Chondrocyte (in vitro differentiated cells): ENCODE results near the gene PARPBP. TPM values are rescaled to one million over a fixed set of nuclear protein-coding genes. Genes with fewer than 3 reads are reported as not detected.
A peak's percentile ranks its signal among the peaks of the same experiment; 100 is the strongest.

Source experiments
- DNase-seq: peaks from one replicate; pipeline ENCODE4 v3.0.0; 2021; ENCODE audit warnings: mixed read lengths, low spot score
- H3K27ac Mint-ChIP-seq: one replicate; pipeline ENCODE4 v1.8.0; 2021; ENCODE audit warnings: mild to moderate bottlenecking, moderate library complexity, mixed read lengths; ENCODE audit not compliant: unreplicated experiment
- H3K27me3 Mint-ChIP-seq: 2 replicates; pipeline ENCODE4 v1.8.0; 2021; ENCODE audit warnings: low read depth, mixed read lengths
- H3K36me3 Mint-ChIP-seq: 2 replicates; pipeline ENCODE4 v1.8.0; 2021; ENCODE audit warnings: low read depth, mixed read lengths
- H3K4me1 Mint-ChIP-seq: 2 replicates; pipeline ENCODE4 v1.8.0; 2021; ENCODE audit warnings: low read depth, mild to moderate bottlenecking, mixed read lengths
- H3K4me3 Mint-ChIP-seq: one replicate; pipeline ENCODE4 v1.8.0; 2021; ENCODE audit warnings: mild to moderate bottlenecking, moderate library complexity, mixed read lengths; ENCODE audit not compliant: unreplicated experiment
- H3K9me3 Mint-ChIP-seq: 2 replicates; pipeline ENCODE4 v1.8.0; 2021; ENCODE audit warnings: low read depth, mixed read lengths
- CTCF ChIP-seq: fragments of 200-600 bp; sonication (generic); IDR thresholded peaks from 2 replicates; pipeline ENCODE4 v1.5.0; 2021; ENCODE audit warnings: antibody characterized with exemption, mild to moderate bottlenecking, moderate library complexity
- total RNA-seq: library from RNA; stranded (reverse); gene quantifications from 3 replicates; pipeline ENCODE4 v1.2.1, GENCODE V29; 2021

Gene PARPBP
- total RNA-seq, 1 donor from 2014 or later = 3.8 TPM

GRCh38 chr12:102095677-102096263 lies 24.2 kb upstream of the PARPBP start:
- TF ChIP-seq CTCF = peak; percentile 85
- no peak overlapping the region for H3K4me3 Mint-ChIP-seq
- H3K4me1 Mint-ChIP-seq = peaks cover 25% of the 10 kb centered on the region
- peaks cover 10% of the 10 kb centered on the region for H3K36me3 Mint-ChIP-seq
- no peak overlapping the region for H3K27ac Mint-ChIP-seq
- DNase-seq = no peak
- H3K27me3 Mint-ChIP-seq = no peaks in the 10 kb centered on the region
- no peaks in the 10 kb centered on the region for H3K9me3 Mint-ChIP-seq

GRCh38 chr12:102096855-102097254 lies 23.1 kb upstream of the PARPBP start:
- no peak for DNase-seq
- Mint-ChIP-seq H3K4me1 (peaks cover 25% of the 10 kb centered on the region), H3K27ac (no peak overlapping the region), H3K27me3 (no peaks in the 10 kb centered on the region), H3K4me3 (no peak overlapping the region), H3K9me3 (no peaks in the 10 kb centered on the region), H3K36me3 (peaks cover 10% of the 10 kb centered on the region)
- no peak for TF ChIP-seq CTCF

DNA sequence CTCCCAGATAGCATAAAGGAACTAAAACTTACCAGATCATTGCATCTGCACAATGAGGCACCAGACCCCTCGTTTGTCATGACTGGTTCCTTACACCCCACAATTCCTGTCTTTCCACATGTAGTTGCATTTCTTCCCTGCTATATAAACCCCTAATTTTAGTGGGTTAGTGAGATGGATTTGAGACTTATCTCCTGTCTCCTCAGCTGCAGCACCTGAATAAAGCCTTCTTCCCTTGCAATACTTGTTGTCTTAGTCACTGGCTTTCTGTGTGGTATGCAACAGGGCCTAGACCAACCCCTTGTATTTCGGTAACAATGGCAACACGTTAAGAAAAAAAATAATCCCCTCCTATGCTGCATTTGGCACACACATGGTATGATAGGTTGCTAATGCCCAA lies 13.1 kb upstream of the PARPBP start:
- Mint-ChIP-seq H3K27me3 (no peaks in the 10 kb centered on the region), H3K4me1 (peaks cover 6% of the 10 kb centered on the region), H3K36me3 (peaks cover 42% of the 10 kb centered on the region), H3K27ac (no peak overlapping the region), H3K9me3 (peaks cover 12% of the 10 kb centered on the region), H3K4me3 (no peak overlapping the region)
- no peak for TF ChIP-seq CTCF
- no peak for DNase-seq

GRCh38 chr12:102107970-102108369 lies 12.0 kb upstream of the PARPBP start:
- Mint-ChIP-seq H3K4me3 (no peak overlapping the region), H3K9me3 (peaks cover 12% of the 10 kb centered on the region), H3K4me1 (peaks cover 6% of the 10 kb centered on the region), H3K27ac (no peak overlapping the region), H3K27me3 (no peaks in the 10 kb centered on the region), H3K36me3 (peaks cover 42% of the 10 kb centered on the region)
- no peak for DNase-seq
- TF ChIP-seq CTCF = no peak

- no peak overlapping the region for H3K4me3 Mint-ChIP-seq
- H3K27ac Mint-ChIP-seq = no peak overlapping the region
- H3K27me3 Mint-ChIP-seq = no peaks in the 10 kb centered on the region
- no peak for TF ChIP-seq CTCF
- no peak for DNase-seq
- peaks cover 31% of the 10 kb centered on the region for H3K36me3 Mint-ChIP-seq
- H3K4me1 Mint-ChIP-seq = no peaks in the 10 kb centered on the region
- peaks cover 7% of the 10 kb centered on the region for H3K9me3 Mint-ChIP-seq
Observed at GRCh38 chr12:102110782-102111181, 9.2 kb upstream of the PARPBP start.
